Dedifferentiated amniotic fluid mesenchymal stem cell (primary cell): ENCODE data around the gene ARHGAP33.

Source experiments
- DNase-seq: peaks from one replicate; pipeline ENCODE4 v3.0.0-alpha.2; 2016; ENCODE audit errors: extremely low spot score

Gene ARHGAP33, protein sequence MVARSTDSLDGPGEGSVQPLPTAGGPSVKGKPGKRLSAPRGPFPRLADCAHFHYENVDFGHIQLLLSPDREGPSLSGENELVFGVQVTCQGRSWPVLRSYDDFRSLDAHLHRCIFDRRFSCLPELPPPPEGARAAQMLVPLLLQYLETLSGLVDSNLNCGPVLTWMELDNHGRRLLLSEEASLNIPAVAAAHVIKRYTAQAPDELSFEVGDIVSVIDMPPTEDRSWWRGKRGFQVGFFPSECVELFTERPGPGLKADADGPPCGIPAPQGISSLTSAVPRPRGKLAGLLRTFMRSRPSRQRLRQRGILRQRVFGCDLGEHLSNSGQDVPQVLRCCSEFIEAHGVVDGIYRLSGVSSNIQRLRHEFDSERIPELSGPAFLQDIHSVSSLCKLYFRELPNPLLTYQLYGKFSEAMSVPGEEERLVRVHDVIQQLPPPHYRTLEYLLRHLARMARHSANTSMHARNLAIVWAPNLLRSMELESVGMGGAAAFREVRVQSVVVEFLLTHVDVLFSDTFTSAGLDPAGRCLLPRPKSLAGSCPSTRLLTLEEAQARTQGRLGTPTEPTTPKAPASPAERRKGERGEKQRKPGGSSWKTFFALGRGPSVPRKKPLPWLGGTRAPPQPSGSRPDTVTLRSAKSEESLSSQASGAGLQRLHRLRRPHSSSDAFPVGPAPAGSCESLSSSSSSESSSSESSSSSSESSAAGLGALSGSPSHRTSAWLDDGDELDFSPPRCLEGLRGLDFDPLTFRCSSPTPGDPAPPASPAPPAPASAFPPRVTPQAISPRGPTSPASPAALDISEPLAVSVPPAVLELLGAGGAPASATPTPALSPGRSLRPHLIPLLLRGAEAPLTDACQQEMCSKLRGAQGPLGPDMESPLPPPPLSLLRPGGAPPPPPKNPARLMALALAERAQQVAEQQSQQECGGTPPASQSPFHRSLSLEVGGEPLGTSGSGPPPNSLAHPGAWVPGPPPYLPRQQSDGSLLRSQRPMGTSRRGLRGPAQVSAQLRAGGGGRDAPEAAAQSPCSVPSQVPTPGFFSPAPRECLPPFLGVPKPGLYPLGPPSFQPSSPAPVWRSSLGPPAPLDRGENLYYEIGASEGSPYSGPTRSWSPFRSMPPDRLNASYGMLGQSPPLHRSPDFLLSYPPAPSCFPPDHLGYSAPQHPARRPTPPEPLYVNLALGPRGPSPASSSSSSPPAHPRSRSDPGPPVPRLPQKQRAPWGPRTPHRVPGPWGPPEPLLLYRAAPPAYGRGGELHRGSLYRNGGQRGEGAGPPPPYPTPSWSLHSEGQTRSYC

DNA sequence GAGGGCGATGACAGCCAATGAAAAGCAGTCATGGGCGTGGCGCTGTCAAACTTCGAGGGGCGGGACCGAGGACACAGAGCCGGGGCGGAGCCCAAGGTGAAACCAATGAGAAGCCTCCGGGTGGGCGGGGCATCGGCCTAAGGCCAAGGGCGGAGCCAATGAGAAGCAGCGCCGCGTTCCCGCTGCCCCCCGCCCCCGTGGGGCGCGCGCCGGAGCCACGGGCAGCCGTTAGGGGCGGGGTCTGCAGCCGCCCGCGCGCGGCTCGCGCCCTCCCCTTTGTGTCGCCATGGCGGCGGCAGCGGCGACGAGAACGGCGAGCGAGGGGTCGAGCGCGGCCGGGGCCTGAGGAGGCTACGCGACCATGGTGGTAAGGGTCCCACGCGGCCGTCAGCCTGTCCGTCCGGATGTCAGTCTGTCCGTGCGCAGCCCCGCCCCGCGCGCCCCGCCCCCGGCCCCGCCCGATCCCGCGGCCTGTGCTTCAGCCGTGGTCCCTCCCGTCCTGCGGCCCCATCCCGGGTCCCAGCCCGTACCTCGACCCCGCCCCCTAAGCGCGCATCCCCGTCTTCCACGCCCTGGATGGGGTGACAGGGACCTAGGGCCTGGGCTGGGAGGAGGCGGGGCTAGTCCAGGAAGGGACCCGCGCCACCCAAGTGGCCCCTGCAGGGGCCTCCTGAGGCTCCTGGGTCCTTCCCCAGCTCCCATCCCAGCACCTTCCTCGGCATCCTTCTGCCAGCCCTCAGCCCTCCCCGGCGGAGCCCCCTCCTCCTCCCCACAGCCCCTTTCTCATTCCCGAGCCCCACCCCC, at the start of gene ARHGAP33:
TSS of gene ARHGAP33 (plus strand) at position 267 of the 804 bp plus-strand sequence. CDS start at position 362, 95 bp downstream.
- DNase-seq: peak; percentile 97

DNA sequence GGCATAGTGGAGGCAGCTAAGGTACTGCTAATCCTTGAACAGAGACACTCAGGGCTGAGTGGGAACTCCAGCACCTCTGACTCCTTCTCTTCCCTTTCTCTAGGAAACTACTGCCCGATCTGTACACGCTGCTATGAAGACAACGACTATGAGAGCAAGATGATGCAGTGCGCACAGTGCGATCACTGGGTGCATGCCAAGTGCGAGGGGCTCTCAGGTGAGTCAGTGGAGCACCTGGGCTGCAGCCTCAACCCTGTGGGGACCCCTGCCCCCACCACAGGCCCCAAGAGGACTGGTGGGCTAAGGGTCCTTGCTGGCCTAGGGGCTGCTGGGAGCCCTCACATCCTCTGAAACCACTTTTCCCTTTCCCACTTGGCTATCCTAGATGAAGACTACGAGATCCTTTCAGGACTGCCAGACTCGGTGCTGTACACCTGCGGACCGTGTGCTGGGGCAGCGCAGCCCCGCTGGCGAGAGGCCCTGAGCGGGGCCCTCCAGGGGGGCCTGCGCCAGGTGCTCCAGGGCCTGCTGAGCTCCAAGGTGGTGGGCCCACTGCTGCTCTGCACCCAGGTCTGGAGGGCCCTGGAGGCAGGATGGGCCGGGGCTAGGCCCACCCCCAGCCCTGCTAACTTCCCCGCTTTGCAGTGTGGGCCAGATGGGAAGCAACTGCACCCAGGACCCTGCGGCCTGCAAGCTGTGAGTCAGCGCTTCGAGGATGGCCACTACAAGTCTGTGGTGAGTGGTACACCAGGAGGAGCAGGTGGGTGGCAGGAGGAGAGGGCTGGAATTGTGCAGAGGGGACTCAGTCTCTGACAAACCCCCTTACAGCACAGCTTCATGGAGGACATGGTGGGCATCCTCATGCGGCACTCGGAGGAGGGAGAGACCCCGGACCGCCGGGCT, 48.1 kb upstream of the ARHGAP33 start:
- DNase-seq: no peak

DNA sequence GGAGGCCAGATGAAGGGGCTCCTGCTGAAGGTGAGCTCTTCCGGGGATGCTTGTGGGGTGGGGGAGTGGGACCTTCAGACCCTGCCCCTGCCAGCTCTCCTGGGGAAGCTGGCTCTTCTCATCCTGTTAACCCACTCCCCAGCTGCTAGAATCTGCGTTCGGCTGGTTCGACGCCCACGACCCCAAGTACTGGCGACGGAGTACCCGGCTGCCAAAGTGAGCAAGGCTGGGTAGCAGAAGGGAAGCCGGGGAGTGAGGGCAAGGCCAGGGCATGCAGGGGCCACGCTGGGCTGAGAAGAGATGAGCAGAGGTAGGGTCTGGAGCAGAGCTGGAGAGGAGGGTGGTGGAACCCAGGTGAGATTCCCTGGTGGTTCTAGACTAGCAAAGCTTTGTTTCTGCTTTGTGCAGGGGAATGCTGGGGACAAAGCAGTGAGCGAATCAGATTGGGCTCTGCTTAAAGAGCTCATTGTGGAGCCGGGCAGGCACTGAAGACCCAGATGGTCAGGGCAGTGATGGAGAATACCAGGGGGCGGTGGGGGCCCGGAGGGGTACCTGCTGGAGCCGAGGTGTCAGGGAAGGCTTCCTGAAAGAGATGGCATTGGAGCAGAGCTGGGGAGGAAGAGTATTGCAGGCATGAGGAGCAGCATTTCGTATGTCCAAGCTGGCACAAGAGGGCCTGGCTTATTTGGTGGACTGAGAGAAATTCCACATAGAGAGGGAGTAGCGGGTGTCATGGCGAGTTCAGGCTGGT, 47.2 kb upstream of the ARHGAP33 start:
- no peak for DNase-seq

DNA sequence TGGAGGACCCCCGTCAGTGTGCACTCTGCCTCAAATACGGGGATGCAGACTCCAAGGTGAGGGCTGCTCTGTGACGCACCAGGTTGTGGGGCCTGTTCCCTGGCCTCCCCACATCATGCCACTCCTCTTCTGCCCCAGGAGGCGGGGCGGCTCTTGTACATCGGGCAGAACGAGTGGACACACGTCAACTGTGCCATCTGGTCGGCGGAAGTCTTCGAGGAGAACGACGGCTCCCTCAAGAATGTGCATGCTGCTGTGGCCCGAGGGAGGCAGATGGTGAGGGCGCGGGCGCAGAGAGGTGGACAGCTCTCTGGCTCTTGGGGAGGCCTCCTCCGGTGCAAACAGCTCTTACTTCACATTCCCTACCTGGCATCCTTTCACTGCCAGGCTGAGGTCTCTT, 46.3 kb upstream of the ARHGAP33 start:
- DNase-seq: no peak

DNA sequence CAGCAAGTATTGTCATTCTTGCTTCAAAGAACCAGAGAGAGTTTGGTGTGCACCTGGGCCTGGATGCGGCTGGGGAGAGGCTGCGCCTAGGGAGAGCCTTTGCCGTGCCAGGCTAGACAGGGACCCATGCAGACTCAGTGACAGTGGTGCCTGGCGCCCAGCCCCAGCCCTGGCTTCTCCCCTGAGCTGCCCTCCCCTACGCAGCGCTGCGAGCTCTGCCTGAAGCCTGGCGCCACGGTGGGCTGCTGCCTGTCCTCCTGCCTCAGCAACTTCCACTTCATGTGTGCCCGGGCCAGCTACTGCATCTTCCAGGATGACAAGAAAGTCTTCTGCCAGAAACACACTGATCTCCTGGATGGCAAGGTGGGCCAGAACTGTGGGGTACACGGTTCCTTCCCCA, 45.6 kb upstream of the ARHGAP33 start:
- DNase-seq: no peak

DNA sequence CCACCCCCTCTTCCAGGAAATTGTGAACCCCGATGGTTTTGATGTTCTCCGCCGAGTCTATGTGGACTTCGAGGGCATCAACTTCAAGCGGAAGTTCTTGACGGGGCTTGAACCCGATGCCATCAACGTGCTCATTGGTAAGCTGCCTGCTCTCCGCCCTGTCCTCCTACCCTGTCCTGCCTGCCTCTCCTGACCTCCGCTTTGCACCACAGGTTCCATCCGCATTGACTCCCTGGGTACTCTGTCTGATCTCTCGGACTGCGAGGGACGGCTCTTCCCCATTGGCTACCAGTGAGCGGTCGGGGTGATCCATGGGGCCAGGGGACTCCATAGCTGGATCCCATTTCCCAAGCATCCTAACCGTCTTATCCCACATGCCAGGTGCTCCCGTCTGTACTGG, 45.0 kb upstream of the ARHGAP33 start:
- DNase-seq: no peak

DNA sequence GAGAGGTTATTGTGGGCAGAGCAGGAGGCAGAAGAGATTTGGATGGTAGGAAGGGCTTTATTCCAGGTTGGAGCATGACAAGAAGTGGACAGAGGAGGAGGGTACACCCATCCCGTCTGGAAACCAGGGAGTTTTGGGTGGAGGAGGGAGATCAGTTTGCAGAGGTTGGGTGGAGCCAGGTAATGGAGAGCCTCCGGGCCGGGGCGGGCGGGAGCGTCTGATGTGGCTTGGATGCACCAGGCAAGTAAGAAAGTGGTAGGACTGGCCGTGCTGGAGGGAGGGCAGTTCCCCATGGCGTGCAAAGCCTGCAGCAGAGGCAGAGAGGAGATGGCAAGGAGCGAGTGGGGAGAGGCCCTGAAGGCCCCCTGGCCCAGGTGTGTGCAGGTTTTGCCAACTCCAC, 44.0 kb upstream of the ARHGAP33 start:
- DNase-seq: no peak

DNA sequence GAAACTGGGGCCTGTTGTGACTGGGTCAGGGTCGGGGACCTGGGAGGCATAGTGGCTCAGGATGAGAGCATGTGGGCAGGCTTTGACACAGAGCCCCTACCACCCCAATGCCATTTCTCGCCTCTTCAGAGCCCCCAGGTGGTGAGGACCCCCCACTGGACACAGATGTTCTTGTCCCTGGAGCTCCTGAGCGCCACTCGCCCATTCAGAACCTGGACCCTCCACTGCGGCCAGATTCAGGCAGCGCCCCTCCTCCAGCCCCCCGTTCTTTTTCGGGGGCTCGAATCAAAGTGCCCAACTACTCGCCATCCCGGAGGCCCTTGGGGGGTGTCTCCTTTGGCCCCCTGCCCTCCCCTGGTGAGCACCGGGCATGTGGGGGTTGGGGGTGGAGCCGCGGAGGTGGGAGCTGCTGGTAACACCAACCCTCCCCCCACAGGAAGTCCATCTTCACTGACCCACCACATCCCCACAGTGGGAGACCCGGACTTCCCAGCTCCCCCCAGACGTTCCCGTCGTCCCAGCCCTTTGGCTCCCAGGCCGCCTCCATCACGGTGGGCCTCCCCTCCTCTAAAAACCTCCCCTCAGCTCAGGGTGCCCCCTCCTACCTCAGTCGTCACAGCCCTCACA, 43.5 kb upstream of the ARHGAP33 start:
- DNase-seq: no peak

DNA sequence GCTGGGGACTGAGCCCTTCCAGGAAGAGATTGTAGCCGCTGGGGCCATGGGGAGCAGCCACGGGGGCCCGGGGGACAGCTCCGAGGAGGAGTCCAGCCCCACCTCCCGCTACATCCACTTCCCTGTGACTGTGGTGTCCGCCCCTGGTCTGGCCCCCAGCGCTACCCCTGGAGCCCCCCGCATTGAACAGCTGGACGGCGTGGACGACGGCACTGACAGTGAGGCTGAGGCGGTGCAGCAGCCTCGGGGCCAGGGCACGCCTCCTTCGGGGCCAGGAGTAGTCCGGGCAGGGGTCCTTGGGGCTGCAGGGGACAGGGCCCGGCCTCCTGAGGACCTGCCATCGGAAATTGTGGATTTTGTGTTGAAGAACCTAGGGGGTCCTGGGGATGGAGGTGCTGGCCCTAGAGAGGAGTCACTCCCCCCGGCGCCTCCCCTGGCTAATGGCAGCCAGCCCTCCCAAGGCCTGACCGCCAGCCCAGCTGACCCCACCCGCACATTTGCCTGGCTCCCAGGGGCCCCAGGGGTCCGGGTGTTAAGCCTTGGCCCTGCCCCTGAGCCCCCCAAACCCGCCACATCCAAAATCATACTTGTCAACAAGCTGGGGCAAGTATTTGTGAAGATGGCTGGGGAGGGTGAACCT, 42.7 kb upstream of the ARHGAP33 start:
- no peak for DNase-seq

DNA sequence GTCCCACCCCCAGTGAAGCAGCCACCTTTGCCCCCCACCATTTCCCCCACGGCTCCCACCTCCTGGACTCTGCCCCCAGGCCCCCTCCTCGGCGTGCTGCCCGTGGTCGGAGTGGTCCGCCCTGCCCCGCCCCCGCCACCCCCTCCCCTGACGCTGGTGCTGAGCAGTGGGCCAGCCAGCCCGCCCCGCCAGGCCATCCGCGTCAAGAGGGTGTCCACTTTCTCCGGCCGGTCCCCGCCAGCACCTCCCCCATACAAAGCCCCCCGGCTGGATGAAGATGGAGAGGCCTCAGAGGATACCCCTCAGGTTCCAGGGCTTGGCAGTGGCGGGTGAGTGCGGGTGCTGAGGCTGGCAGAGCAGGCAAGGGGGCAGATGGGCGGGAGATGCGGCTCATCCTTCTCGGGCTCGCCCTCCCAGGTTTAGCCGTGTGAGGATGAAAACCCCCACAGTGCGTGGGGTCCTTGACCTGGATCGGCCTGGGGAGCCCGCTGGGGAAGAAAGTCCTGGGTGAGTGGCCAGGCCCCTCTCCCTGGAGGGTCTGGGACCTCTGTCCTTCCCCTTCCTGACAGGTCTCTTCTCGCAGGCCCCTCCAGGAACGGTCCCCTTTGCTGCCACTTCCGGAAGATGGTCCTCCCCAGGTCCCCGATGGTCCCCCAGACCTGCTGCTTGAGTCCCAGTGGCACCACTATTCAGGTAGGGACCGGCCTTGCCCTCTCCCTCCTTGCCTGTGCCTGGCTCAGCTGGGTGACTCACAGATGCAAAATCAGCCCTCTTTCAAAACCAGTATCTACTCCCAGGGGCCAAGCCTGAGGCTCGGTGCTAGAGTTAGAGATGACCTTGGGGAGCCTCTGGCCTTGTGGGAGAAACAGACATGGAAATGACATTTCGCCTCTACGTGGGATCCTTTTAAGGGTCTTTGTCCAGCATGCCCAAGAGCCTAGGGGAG, 41.9 kb upstream of the ARHGAP33 start:
- no peak for DNase-seq

DNA sequence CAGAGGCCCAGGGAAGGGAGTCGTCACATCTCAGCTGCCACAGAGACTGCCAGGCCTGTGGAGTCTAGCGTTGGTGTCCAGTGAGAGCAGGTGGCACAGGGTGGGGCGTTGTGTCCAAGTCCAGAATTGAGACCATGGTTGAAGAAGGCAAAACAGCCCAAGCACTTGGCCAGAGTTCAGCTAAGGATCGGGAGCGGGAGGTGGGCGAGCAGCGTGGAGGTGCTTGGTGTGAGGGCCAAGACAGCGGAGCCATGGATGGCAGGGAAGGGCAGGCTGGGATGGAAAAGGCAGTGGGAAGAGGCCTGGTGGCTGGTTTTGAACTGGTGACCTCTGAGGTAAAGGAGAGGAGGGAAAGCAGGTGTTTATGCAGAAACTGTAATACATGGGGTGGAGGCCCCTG, 41.1 kb upstream of the ARHGAP33 start:
- no peak for DNase-seq

DNA sequence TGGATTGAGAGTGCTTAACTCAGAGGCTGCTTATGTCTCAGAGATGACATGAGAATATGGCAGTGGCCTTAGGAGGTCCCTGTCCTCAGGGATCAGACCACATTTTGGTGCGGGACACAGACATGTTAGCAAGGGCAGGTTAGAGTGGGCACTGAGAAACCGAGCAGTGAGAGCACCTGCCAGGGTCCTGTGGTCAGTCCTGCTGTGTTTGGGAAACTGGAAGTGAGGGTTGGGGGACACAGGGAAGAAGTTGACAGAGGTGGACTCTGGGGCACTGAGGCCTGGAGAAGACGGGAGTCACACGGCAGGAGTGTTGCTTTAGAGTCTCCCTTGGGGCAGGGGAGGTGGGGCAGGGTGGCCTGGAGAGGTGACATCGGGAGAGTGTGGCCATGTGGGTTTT, 40.5 kb upstream of the ARHGAP33 start:
- DNase-seq: no peak

DNA sequence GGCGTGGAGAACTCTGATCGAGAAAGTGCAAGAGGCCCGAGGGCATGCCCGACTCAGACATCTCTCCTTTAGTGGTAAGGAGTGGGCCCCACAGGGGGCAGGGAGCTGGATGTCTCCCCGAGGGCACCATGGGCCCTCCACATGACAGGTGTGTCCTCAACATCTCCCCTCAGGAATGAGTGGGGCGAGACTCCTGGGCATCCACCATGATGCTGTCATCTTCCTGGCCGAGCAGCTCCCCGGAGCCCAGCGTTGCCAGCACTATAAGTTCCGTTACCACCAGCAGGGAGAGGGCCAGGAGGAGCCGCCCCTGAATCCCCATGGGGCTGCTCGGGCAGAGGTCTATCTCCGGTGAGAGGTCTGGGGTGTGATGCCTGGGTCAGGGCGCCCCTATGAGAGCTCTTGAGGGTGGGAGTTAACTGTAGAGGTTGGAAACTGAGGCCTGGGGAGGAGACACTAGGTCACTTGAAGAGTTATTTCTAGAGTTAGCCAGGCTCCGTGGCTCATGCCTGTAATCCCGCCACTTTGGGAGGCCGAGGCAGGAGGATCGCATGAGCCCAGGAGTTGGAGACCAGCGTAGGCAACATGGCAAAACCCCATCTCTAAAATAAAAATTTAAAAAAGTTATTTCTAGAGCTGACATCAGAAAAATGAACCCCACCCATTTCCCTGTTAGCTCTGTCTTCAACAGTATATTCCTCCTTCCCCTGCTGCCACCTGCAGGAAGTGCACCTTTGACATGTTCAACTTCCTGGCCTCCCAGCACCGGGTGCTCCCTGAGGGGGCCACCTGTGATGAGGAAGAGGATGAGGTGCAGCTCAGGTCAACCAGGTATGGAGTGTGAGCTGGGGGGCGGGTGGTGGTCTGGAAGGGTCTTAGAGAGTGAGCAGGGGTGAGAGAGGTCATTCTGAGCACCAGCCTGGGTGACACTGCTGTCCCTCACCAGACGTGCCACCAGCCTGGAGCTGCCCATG, 38.2 kb upstream of the ARHGAP33 start:
- DNase-seq: no peak

DNA sequence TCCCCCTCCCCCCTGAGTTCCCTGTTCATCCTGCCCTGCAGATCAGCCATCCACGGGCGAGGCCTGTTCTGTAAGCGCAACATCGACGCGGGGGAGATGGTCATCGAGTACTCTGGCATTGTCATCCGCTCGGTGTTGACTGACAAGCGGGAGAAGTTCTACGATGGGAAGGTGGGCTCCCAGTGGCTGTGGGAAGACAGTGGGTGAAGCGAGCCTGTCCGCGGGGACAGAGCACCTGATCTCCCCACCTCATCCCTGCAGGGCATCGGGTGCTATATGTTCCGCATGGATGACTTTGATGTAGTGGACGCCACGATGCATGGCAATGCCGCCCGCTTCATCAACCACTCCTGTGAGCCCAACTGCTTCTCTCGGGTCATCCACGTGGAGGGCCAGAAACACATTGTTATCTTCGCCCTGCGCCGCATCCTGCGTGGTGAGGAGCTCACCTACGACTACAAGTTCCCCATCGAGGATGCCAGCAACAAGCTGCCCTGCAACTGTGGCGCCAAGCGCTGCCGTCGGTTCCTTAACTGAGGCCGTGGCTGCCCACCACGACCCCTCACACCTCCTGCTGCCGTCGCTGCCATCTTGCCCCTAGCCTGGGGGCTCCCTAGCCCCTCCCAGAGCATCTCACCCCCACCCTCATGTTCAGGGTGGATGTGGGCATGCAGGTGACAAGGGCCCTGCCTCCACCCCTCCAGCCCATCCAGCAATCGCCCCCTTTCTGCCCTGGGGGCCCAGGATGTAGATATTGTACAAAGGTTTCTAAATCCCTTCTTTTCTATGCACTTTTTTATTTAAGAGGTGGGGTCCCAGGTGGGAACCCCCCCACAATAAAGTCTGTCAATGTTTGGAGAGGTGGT, 37.1 kb upstream of the ARHGAP33 start:
- no peak for DNase-seq

DNA sequence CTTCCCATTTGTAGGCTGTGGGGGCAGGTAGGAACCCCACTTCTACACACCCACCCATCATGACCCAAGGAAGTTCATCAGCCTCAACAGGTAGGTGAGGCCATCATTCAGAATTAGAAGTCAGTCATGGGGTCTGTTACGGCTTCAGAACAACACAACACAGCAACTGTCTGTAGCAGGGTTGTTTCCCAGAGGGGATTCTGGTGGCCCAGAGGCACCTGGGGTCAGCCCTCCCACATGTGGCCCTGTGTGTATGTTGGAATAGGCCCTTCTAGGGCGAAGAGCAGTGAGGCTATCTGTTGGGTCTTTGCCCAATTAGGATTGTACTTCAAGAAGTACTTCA, 36.5 kb upstream of the ARHGAP33 start:
- DNase-seq: no peak
